ENCODE measurements around the gene POLN. TPM values are rescaled to one million over a fixed set of nuclear protein-coding genes. Genes with fewer than 3 reads are reported as not detected.
"Not testable (repeated sequence)": the region's sequence is repeated elsewhere in the genome, so short reads cannot be mapped to it uniquely, and the experiment has no call there.

Gene POLN
- total RNA-seq, 1 donor from 2014 or later, result 0.29 TPM

- TF ChIP-seq CTCF (conservative IDR thresholded peaks at IDR 0.05; ENCODE audit: low read depth, low read length), result no peak
- no peak for DNase-seq (ENCODE audit: low read depth)
- no peak overlapping the region for H3K4me3 ChIP-seq (ENCODE audit: low read depth, low read length)
Measured at GRCh38 chr4:2222838-2223237, 19.1 kb downstream of the POLN start.

GRCh38 chr4:2221378-2221777, 20.5 kb downstream of the POLN start:
- H3K4me3 ChIP-seq (ENCODE audit: low read depth, low read length); DNase-seq (ENCODE audit: low read depth): not testable (repeated sequence)

- no peak overlapping the region for H3K4me3 ChIP-seq (ENCODE audit: low read depth, low read length)
- DNase-seq (ENCODE audit: low read depth), result no peak
- peak; percentile 96 for TF ChIP-seq CTCF (conservative IDR thresholded peaks at IDR 0.05; ENCODE audit: low read depth, low read length)
Measured at GRCh38 chr4:2220016-2220630, 21.8 kb downstream of the POLN start.

GRCh38 chr4:2219233-2219760, 22.6 kb downstream of the POLN start:
- no peak for DNase-seq (ENCODE audit: low read depth)
- no peak for TF ChIP-seq CTCF (conservative IDR thresholded peaks at IDR 0.05; ENCODE audit: low read depth, low read length)
- no peak overlapping the region for H3K4me3 ChIP-seq (ENCODE audit: low read depth, low read length)

- no peak for TF ChIP-seq CTCF (conservative IDR thresholded peaks at IDR 0.05; ENCODE audit: low read depth, low read length)
- no peak for DNase-seq (ENCODE audit: low read depth)
Measured at GRCh38 chr4:2218436-2218835, 23.5 kb downstream of the POLN start.

GRCh38 chr4:2217726-2218125, 24.2 kb downstream of the POLN start:
- TF ChIP-seq CTCF (conservative IDR thresholded peaks at IDR 0.05; ENCODE audit: low read depth, low read length), result no peak
- no peak overlapping the region for H3K4me3 ChIP-seq (ENCODE audit: low read depth, low read length)
- DNase-seq (ENCODE audit: low read depth), result no peak

More at GRCh38 chr4:2218436-2218835, 23.5 kb downstream of the POLN start:
- no peak overlapping the region for H3K4me3 ChIP-seq (ENCODE audit: low read depth, low read length)

GRCh38 chr4:2212831-2213230, 29.1 kb downstream of the POLN start:
- H3K4me3 ChIP-seq (ENCODE audit: low read depth, low read length), result no peak overlapping the region

GRCh38 chr4:2202789-2203188, 39.1 kb downstream of the POLN start:
- not testable (repeated sequence) for DNase-seq (ENCODE audit: low read depth); H3K4me3 ChIP-seq (ENCODE audit: low read depth, low read length)

More at GRCh38 chr4:2212831-2213230, 29.1 kb downstream of the POLN start:
- no peak for TF ChIP-seq CTCF (conservative IDR thresholded peaks at IDR 0.05; ENCODE audit: low read depth, low read length)
- DNase-seq (ENCODE audit: low read depth), result no peak
